GM21381 (cell line): ENCODE measurements around the gene SLAMF6.

Experiments used
- ATAC-seq: cut with Tn5 transposase; IDR thresholded peaks from one replicate; pipeline ENCODE4 v1.9.1; 2021; ENCODE audit warnings: mild to moderate bottlenecking, moderate library complexity; ENCODE audit not compliant: unreplicated experiment

Gene SLAMF6

GRCh38 chr1:160437432-160438316, 85.4 kb downstream of the SLAMF6 start:
- peak; percentile 76 for ATAC-seq

- no peak for ATAC-seq
Observed at GRCh38 chr1:160436966-160437365, 86.1 kb downstream of the SLAMF6 start.
